GM20431 (cell line): Measurements from ENCODE around the gene FZD1.

Experiments
- in situ Hi-C: fragments of 300-500 bp; cut with MseI, MboI; formaldehyde crosslinking; loops from one replicate; pipeline ENCODE4 v1.15.0; 2020; ENCODE audit warnings: low sequenced_read_pairs; ENCODE audit not compliant: unreplicated experiment

Gene FZD1

DNA sequence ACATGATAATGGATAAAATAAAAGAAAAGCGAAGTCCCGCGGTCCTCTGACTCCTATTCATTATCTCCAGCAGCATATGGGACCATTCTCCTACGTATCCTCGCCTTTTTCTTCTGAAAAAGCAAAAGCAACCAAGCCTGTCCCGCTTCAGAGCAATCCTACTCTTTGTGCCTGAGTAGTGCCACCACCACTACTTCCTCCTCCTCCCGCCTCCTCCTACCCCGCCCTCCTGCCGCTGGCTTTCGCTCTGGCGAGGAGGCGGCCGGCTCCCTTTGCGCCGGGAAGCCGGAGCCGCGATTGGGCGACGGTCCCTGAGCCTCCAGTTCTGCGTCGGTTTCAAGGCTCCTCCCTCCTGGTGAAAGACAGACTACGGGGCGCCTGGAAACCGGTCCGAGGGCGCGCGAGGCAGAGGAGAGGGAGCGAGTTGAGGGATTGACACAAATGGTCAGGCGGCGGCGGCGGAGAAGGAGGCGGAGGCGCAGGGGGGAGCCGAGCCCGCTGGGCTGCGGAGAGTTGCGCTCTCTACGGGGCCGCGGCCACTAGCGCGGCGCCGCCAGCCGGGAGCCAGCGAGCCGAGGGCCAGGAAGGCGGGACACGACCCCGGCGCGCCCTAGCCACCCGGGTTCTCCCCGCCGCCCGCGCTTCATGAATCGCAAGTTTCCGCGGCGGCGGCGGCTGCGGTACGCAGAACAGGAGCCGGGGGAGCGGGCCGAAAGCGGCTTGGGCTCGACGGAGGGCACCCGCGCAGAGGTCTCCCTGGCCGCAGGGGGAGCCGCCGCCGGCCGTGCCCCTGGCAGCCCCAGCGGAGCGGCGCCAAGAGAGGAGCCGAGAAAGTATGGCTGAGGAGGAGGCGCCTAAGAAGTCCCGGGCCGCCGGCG, at the start of gene FZD1:
Gene FZD1, plus strand, starts transcription at position 388 of the 878 bp plus-strand sequence. Its CDS starts 448 bp downstream, at position 836.
- in situ Hi-C loops = no loop called here

DNA sequence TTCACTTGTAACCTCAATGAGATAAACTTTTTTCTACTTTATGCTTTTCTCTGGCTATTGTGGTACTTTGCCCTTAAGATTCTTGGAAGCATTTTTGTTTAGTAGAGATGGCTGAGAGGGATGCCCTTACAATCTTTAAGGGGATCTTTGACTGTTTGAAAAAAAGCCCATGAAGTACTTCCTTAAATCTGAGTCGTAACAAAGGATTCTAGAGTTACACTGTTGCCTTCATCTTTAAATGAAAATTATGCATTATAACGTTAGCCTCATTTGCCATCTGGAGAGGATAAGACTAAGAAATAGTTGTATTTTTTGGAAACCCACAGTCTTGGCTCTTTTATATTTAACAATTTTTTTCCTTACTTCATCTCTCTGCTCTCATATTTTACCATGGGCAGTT, 37.8 kb upstream of the FZD1 start:
- in situ Hi-C loops = no loop called here

GRCh38 chr7:91228327-91228726, 35.9 kb upstream of the FZD1 start:
- in situ Hi-C loops = no loop called here

DNA sequence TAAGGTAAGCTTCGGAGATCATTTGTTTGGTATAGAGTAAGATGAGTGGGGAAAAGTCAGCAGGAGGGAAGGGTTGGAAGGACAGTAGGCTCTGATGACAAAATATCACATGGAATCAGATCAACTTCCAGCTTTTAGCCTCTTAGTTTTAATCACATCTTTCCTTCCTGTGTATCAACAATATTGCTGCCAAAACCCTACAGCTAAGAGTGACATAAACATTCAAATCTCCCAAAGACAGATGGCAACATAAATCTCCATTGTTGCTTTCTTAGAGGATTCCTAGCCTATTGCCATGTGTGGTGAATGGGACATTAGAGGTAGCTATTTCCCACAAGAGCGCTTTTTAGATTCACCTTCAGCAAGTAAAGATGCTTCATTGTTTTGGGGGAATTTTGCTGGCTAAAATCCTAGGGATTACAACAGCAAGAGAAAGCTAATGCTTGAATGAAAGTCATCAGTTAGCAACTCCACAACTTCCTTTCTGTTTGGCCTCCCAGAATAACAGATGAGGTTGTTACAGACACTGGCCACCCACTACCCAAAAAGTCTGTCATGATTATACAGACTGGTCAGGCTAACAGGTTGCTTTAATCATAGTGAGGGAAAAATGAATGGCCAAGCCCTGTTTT, 35.2 kb upstream of the FZD1 start:
- in situ Hi-C loops = no loop called here

- in situ Hi-C loops = no loop called here
These were observed 34.1 kb upstream of the FZD1 start for GRCh38 chr7:91230100-91230499.

DNA sequence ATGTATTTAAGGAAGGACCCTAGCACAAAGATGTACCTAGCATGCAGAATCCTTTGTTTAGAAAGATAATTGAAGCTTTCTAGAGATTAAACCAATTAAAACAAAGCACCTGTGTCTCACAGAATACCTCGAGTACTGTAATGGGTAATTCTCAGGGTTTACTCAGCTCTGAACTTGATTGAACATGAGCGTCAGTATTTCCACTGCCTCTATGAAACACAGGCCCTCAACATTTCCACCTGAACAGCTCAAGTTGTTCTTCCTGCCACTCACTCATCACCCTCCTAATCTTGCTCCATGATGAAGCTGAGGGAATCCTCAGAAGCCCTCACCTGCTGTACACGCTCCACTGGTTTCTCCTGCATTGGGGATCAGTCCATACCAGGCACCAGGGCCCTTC, 33.7 kb upstream of the FZD1 start:
- in situ Hi-C loops = no loop called here

- in situ Hi-C loops = no loop called here
These were observed 31.0 kb upstream of the FZD1 start for GRCh38 chr7:91233212-91233611.

DNA sequence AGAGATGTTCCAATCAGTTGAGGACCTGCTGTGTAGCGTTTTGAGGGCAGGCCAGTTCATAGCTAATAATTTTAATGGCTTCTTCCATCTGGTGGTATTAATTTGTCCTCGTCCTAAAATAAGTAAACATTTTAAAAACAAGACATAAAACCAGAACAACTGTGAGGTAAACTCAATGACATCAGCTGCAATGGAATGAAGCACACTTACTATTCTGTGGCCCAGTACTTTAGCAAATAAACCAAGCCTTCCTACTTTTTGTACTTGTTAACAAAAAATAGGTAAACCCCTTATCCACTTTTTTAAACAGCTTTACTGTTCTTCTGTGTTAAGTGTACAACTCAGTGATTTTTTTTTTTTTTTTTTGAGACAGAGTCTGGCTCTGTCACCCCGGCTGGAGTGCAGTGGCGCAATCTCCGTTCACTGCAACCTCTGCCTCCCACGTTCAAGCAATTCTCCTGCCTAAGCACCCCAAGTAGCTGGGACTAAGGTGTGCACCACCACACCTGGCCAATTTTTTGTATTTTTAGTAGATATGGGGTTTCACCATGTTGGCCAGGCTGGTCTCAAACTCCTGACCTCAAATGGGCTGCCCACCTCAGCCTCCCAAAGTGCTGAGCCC, 28.9 kb upstream of the FZD1 start:
- in situ Hi-C loops = no loop called here

DNA sequence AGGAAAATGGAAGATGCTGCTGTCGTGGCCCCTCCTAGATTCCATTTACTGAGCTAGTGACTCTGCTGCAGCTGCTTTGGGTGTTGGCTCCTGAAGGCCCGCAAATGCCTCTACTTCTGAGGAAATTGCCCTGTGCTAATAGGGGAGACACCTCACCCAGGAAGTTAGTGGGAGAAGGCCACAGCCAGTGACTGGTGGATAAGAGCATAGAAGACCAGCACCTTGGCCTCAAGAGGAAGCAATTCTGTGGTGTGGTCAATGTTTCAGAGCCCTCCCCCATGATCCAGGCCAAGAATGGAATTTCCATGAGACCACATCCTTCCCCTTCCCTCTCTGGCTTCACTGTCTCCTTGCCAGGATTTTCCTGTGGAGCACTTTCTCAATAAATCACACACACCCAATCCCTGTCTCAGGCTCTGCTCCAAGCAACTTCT, 25.0 kb upstream of the FZD1 start:
- in situ Hi-C loops = no loop called here

GRCh38 chr7:91239772-91240171, 24.5 kb upstream of the FZD1 start:
- in situ Hi-C loops = no loop called here

- in situ Hi-C loops = no loop called here
These were observed 23.8 kb upstream of the FZD1 start for GRCh38 chr7:91240376-91240941.

- in situ Hi-C loops = no loop called here
These were observed 22.0 kb upstream of the FZD1 start for GRCh38 chr7:91242097-91242844.

- in situ Hi-C loops = no loop called here
These were observed 20.5 kb upstream of the FZD1 start for GRCh38 chr7:91243591-91244301.

DNA sequence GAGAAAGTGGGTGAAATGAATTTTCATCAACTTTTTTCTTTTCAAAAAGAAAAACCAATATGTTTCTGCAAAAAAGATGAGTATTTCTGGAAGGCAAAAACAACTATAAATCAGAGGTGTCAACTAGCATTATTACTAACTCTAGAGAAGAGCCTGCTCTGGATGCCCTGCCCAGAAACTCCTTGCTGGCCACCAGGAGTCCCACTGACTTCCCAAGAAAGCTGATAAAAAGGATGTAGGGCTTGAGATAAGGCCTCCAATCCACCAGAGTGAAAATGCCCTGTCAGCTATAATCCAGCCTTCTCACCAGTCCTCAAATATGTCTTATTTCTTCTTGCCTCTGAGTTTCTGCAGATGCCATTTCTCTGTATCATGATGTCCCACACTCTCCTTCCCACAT, 16.7 kb upstream of the FZD1 start:
- in situ Hi-C loops = no loop called here

- in situ Hi-C loops = no loop called here
These were observed 15.2 kb upstream of the FZD1 start for GRCh38 chr7:91248996-91249395.

- in situ Hi-C loops = no loop called here
These were observed 14.6 kb upstream of the FZD1 start for GRCh38 chr7:91249506-91250233.

DNA sequence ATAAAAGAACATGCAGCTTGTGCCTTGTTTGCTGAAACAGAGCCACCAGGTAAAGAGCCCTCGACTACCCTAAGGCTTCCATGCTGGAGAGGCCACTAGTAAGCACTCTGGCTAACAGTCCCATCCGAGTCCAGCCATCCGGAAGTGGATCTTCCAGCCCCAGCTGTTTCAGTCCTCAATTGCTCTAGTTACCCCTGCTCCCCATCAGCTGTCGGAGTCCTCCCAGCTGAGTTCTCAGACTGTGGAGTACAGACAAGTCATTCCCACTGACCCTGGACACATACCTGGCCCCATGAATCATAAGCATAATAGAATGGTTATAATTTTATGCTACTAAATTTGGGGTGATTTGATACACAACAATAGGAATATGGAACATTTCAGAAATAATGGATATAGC, 13.5 kb upstream of the FZD1 start:
- in situ Hi-C loops = no loop called here

DNA sequence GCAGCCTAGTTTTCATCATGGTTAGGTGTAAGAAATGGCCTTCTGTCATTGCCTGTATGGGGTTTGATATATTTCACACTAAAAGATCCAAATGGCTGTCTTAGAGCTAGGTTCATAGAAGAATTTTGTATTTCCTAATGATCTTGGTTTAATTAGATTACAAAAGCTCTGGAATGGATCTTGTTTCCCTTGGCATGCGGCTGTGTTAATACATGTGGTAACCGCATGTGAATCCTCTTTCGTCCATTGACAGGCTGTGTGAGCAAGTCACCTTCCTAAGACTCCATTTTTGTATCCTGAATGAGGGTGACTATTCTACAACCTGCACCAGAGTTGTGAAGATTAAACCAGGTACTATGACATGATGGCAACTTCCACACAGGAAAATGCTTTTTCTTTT, 12.4 kb upstream of the FZD1 start:
- in situ Hi-C loops = no loop called here
